HG02970 (cell line): ENCODE measurements around the gene FNBP1.
A peak's percentile ranks its signal among the peaks of the same experiment; 100 is the strongest.

Experiments used
- ATAC-seq: cut with Tn5 transposase; IDR thresholded peaks from one replicate; pipeline ENCODE4 v1.9.1; 2021; ENCODE audit warnings: mild to moderate bottlenecking, moderate library complexity, moderate number of reproducible peaks; ENCODE audit not compliant: unreplicated experiment, low FRiP score

FNBP1 gene

GRCh38 chr9:129932303-129933151 is 110.5 kb downstream of the FNBP1 start:
- ATAC-seq = no peak

- ATAC-seq = no peak
These were observed 112.2 kb downstream of the FNBP1 start for GRCh38 chr9:129930743-129931142.

- ATAC-seq = no peak
These were observed 113.4 kb downstream of the FNBP1 start for GRCh38 chr9:129929496-129930125.

GRCh38 chr9:129923589-129923988 is 119.4 kb downstream of the FNBP1 start:
- no peak for ATAC-seq

GRCh38 chr9:129921905-129922304 is 121.1 kb downstream of the FNBP1 start:
- no peak for ATAC-seq

GRCh38 chr9:129919841-129920240 is 123.1 kb downstream of the FNBP1 start:
- ATAC-seq = no peak

- no peak for ATAC-seq
These were observed 123.7 kb downstream of the FNBP1 start for GRCh38 chr9:129919277-129919676.

- ATAC-seq = no peak
These were observed 124.6 kb downstream of the FNBP1 start for GRCh38 chr9:129918296-129918950.

- ATAC-seq = no peak
These were observed 126.3 kb downstream of the FNBP1 start for GRCh38 chr9:129916707-129917106.

- ATAC-seq = no peak
These were observed 128.9 kb downstream of the FNBP1 start for GRCh38 chr9:129914051-129914450.

GRCh38 chr9:129910628-129911567 is 132.1 kb downstream of the FNBP1 start:
- ATAC-seq = no peak

GRCh38 chr9:129909851-129910250 is 133.1 kb downstream of the FNBP1 start:
- no peak for ATAC-seq

GRCh38 chr9:129908906-129909305 is 134.1 kb downstream of the FNBP1 start:
- no peak for ATAC-seq

- ATAC-seq = no peak
These were observed 135.8 kb downstream of the FNBP1 start for GRCh38 chr9:129907201-129907600.

- ATAC-seq = no peak
These were observed 136.7 kb downstream of the FNBP1 start for GRCh38 chr9:129906298-129906697.

- ATAC-seq = no peak
These were observed 138.3 kb downstream of the FNBP1 start for GRCh38 chr9:129904734-129905133.

- no peak for ATAC-seq
These were observed 140.3 kb downstream of the FNBP1 start for GRCh38 chr9:129902740-129903134.

GRCh38 chr9:129901993-129902739 is 140.8 kb downstream of the FNBP1 start:
- ATAC-seq = no peak

- peak; percentile 79 for ATAC-seq
These were observed 142.5 kb downstream of the FNBP1 start for GRCh38 chr9:129900263-129901027.
